Neuronal stem cell (in vitro differentiated cells): ENCODE measurements around the gene CASZ1.

ENCODE experiments used
- DNase-seq: peaks from one replicate; pipeline ENCODE4 v3.0.0-alpha.2; 2013; ENCODE audit warnings: low spot score
- H2AFZ ChIP-seq: one replicate; pipeline ENCODE4 v1.6.1; 2013; ENCODE audit warnings: mild to moderate bottlenecking, low read length, inconsistent platforms
- H2AK5ac ChIP-seq: 2 replicates; pipeline ENCODE4 v1.6.1; 2013; ENCODE audit warnings: low read depth, mild to moderate bottlenecking, inconsistent platforms, low read length, moderate library complexity, mixed read lengths
- H2BK120ac ChIP-seq: 2 replicates; pipeline ENCODE4 v1.6.1; 2013; ENCODE audit warnings: low read depth, mild to moderate bottlenecking, inconsistent platforms, low read length, moderate library complexity, mixed read lengths
- H2BK12ac ChIP-seq: one replicate; pipeline ENCODE4 v1.6.1; 2013; ENCODE audit warnings: low read length, inconsistent platforms
- H2BK15ac ChIP-seq: 2 replicates; pipeline ENCODE4 v1.6.1; 2013; ENCODE audit warnings: mild to moderate bottlenecking, low read length, inconsistent platforms, mixed read lengths
- H2BK5ac ChIP-seq: one replicate; pipeline ENCODE4 v1.6.1; 2013; ENCODE audit warnings: inconsistent platforms, mild to moderate bottlenecking, low read length, moderate library complexity
- H3K14ac ChIP-seq: one replicate; pipeline ENCODE4 v1.6.1; 2013; ENCODE audit warnings: low read length, inconsistent platforms
- H3K18ac ChIP-seq: 2 replicates; pipeline ENCODE4 v1.6.1; 2013; ENCODE audit warnings: low read length, inconsistent platforms
- H3K23ac ChIP-seq: 2 replicates; pipeline ENCODE4 v1.6.1; 2013; ENCODE audit warnings: low read depth, mild to moderate bottlenecking, mixed read lengths, low read length, inconsistent platforms; ENCODE audit not compliant: poor library complexity
- H3K27ac ChIP-seq: replicated peaks from 3 replicates; pipeline ENCODE4 v1.5.1; 2013; ENCODE audit warnings: low read length, inconsistent platforms
- H3K27me3 ChIP-seq, 3 experiments: 2 replicates each; pipeline ENCODE4 v1.6.1; 2013; ENCODE audit warnings: low read length in 3 of 3, mild to moderate bottlenecking in 2 of 3, inconsistent platforms in 1 of 3, low read depth in 1 of 3, mixed read lengths in 1 of 3, moderate library complexity in 1 of 3; ENCODE audit not compliant: control insufficient read depth in 3 of 3, insufficient read depth in 3 of 3
- H3K36me3 ChIP-seq, 2 donors: replicated peaks in 1 of 2; 2 replicates each; pipeline ENCODE4 v1.6.1; 2013; ENCODE audit warnings: low read length in 2 of 2; ENCODE audit not compliant: control insufficient read depth in 2 of 2, insufficient read depth in 2 of 2
- H3K4ac ChIP-seq: 2 replicates; pipeline ENCODE4 v1.6.1; 2013; ENCODE audit warnings: inconsistent platforms, mild to moderate bottlenecking, low read length, moderate library complexity
- H3K4me1 ChIP-seq, 2 donors: 1 replicate in 1 of 2; 2 replicates in 1 of 2; pipeline ENCODE4 v1.6.1; 2013; ENCODE audit warnings: low read length in 2 of 2, low read depth in 1 of 2; ENCODE audit not compliant: control insufficient read depth in 2 of 2, insufficient read depth in 1 of 2
- H3K4me2 ChIP-seq: one replicate; pipeline ENCODE4 v1.6.1; 2013; ENCODE audit warnings: mild to moderate bottlenecking, low read length, inconsistent platforms; ENCODE audit not compliant: insufficient read depth, poor library complexity, severe bottlenecking
- H3K4me3 ChIP-seq, 2 donors: 2 replicates each; pipeline ENCODE4 v1.5.1; 2013; ENCODE audit warnings: low read length in 2 of 2, mild to moderate bottlenecking in 2 of 2, inconsistent platforms in 1 of 2, moderate library complexity in 1 of 2
- H3K79me1 ChIP-seq: one replicate; pipeline ENCODE4 v1.6.1; 2013; ENCODE audit warnings: low read depth, mild to moderate bottlenecking, inconsistent platforms, low read length, moderate library complexity
- H3K9ac ChIP-seq: one replicate; pipeline ENCODE4 v1.6.1; 2013; ENCODE audit warnings: mild to moderate bottlenecking, low read depth, low read length, inconsistent platforms; ENCODE audit not compliant: poor library complexity
- H3K9me3 ChIP-seq, 2 donors: replicated peaks in 1 of 2; 2 replicates each; pipeline versions ENCODE3 to v1.6.1; 2013; ENCODE audit warnings: low read length in 2 of 2, mild to moderate bottlenecking in 2 of 2, inconsistent platforms in 1 of 2, low read depth in 1 of 2, mixed read lengths in 1 of 2, moderate library complexity in 1 of 2; ENCODE audit not compliant: control insufficient read depth in 2 of 2, insufficient read depth in 1 of 2
- H4K8ac ChIP-seq: one replicate; pipeline ENCODE4 v1.6.1; 2013; ENCODE audit warnings: low read depth, mild to moderate bottlenecking, inconsistent platforms, low read length, moderate library complexity
- H4K91ac ChIP-seq: one replicate; pipeline ENCODE4 v1.6.1; 2013; ENCODE audit warnings: low read length, low read depth, mild to moderate bottlenecking, inconsistent platforms; ENCODE audit not compliant: poor library complexity
- WGBS, 2 donors: extraction: QIAGEN DNeasy Blood & Tissue Kit; methylation state at CpG; one replicate each; pipeline ENCODE4 v1.1.7; 2013; ENCODE audit warnings: missing lambda C conversion rate in 2 of 2, mixed read lengths in 1 of 2; ENCODE audit not compliant: insufficient read length in 2 of 2, insufficient replicate concordance in 1 of 2; ENCODE audit errors: extremely low coverage in 2 of 2; 5-methylcytosine and 5-hydroxymethylcytosine counted together

Gene CASZ1

DNA sequence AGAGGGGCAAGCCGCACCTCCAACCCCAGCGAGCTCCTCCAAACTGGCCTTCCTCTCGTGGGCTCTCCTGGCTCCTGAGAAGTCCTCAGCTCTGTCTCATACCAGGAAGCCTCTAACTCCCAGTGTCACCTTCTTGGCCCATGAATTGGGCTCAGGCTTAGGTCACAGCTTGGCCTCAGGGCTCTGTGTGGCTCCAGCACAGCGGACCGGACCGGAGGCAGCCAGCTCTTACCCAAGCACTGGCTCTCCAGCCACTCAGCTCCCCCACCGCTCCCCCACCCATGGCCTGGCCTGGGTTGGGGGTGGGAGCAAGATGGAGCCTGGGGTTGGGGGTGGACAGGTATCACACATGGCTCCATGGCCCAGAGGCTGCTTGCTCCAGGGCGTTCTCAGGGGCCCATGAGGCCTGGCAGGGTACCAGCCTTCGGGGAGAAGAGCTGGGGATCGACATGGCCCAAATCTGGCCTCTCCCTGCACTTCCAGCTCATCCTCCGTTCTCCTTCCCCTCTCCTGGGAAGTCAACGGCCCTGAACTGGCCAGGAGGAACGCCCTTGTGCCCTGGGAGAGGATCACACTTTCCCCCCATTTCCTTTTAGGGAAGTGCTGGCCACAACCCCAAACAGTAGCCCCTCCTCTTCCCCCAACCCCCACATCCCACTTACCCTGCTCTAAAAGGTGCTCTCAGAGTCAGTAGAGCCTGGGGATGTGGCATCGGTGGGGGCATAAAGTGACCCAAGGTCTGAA lies 97.5 kb downstream of the CASZ1 start:
- H3K27me3 ChIP-seq, result peaks cover 0 to 65% (median 11%) of the 10 kb centered on the region in 3 experiments
- peak overlapping the region; percentile 73 for H2BK12ac ChIP-seq
- no peak overlapping the region for H3K4me3 ChIP-seq
- no peak for DNase-seq
- H4K91ac ChIP-seq, result no peak overlapping the region
- no peak overlapping the region for H3K27ac ChIP-seq
- H3K9ac ChIP-seq, result peak overlapping the region; percentile 44
- H3K18ac ChIP-seq, result peak overlapping the region; percentile 90
- peak overlapping the region; percentile 72 for H3K4ac ChIP-seq
- no peak overlapping the region for H2AFZ ChIP-seq
- H3K79me1 ChIP-seq, result no peaks in the 10 kb centered on the region
- no peaks in the 10 kb centered on the region for H3K36me3 ChIP-seq
- H3K4me1 ChIP-seq, result peaks cover 5 to 8% of the 10 kb centered on the region in 2 donors
- H3K4me2 ChIP-seq, result peak overlapping the region; percentile 11
- no CpG with 5 or more reads among the region's 14 CpGs for WGBS, 2 donors
- peak overlapping the region; percentile 85 for H2BK5ac ChIP-seq
- H3K23ac ChIP-seq, result peak overlapping the region; percentile 89
- H4K8ac ChIP-seq, result no peak overlapping the region
- H2AK5ac ChIP-seq, result peak overlapping the region; percentile 88
- no peaks in the 10 kb centered on the region for H3K9me3 ChIP-seq
- peak overlapping the region; percentile 49 for H2BK15ac ChIP-seq
- H3K14ac ChIP-seq, result no peak overlapping the region
- H2BK120ac ChIP-seq, result no peak overlapping the region

DNA sequence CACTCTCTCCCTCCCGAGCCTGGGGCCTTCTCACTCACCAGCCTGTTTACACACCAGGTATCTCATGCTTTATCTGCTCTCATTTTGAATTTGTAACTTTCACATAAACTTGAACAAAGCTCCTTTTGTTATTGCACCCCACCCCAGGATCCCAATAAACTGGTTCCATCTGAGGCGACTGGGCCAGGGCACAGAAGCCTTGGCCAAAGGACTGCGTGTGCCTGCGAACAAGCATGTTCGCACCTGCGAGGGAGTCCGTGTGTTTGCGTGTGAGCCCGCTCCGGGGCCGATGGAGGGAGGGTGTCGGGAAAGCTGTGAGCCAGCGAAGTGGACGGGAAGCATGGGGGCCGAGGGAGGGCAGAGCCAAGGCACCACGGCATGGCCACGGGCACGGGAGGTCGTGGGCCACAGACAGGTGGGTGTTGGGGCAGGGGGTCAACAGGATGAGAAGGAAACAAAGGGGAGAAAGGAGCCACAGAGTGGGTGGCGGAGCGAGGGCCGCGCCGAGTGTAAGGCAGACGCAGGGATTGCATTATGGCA lies 98.8 kb downstream of the CASZ1 start:
- H2BK5ac ChIP-seq, result no peak overlapping the region
- peaks cover 4 to 6% of the 10 kb centered on the region in 2 donors for H3K4me1 ChIP-seq
- peak overlapping the region; percentile 97 for H2AK5ac ChIP-seq
- no peak overlapping the region for H4K8ac ChIP-seq
- no peaks in the 10 kb centered on the region for H3K36me3 ChIP-seq
- no peak overlapping the region for H2BK120ac ChIP-seq
- H3K23ac ChIP-seq, result peak overlapping the region; percentile 65
- WGBS, 2 donors, result no CpG with 5 or more reads among the region's 25 CpGs
- H3K79me1 ChIP-seq, result no peaks in the 10 kb centered on the region
- no peak overlapping the region for H3K4ac ChIP-seq
- H3K14ac ChIP-seq, result peak overlapping the region; percentile 89
- peak overlapping the region; percentile 58 for H2BK12ac ChIP-seq
- H4K91ac ChIP-seq, result no peak overlapping the region
- H3K9me3 ChIP-seq, result no peaks in the 10 kb centered on the region
- no peak overlapping the region for H3K27ac ChIP-seq
- H2BK15ac ChIP-seq, result peak overlapping the region; percentile 98
- no peak for DNase-seq
- no peak overlapping the region for H2AFZ ChIP-seq
- peaks cover 0 to 65% (median 14%) of the 10 kb centered on the region in 3 experiments for H3K27me3 ChIP-seq
- H3K18ac ChIP-seq, result peak overlapping the region; percentile 89
- no peak overlapping the region for H3K9ac ChIP-seq
- peak overlapping the region in 1 of 2 donors; percentile 4 for H3K4me3 ChIP-seq
- H3K4me2 ChIP-seq, result no peak overlapping the region

DNA sequence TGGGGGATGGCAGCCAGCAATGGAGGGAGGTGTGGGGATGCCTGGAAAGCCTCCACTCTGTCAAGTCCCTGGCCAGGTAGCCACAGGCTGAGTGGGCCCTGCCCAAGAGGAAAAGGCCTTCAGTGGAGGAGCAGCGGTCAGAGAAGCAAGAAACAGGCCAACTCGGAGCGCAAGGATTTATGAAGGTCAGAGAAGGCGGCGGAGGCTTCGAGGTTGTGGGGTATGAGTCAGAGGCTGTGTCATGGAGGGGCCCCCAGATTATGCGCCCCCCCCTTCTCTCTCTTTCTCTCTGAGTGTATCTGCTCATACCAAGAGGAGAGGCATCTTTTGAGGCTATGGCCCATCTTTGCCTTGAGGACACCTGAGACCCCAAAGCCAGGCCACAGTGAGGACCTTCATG lies 99.5 kb downstream of the CASZ1 start:
- Histone ChIP-seq H2BK12ac (no peak overlapping the region), H3K23ac (no peak overlapping the region), H2BK5ac (peak overlapping the region; percentile 26), H3K18ac (peak overlapping the region; percentile 35), H3K36me3 (no peaks in the 10 kb centered on the region), H2BK15ac (peak overlapping the region; percentile 72), H3K4me2 (no peak overlapping the region), H2BK120ac (no peak overlapping the region), H3K27me3 (peaks cover 0 to 67% (median 12%) of the 10 kb centered on the region in 3 experiments), H2AFZ (no peak overlapping the region), H4K8ac (no peak overlapping the region), H2AK5ac (no peak overlapping the region), H4K91ac (no peak overlapping the region), H3K14ac (no peak overlapping the region), H3K9me3 (no peaks in the 10 kb centered on the region), H3K4me3 (no peak overlapping the region), H3K27ac (no peak overlapping the region), H3K4ac (no peak overlapping the region), H3K79me1 (peaks cover 2% of the 10 kb centered on the region), H3K9ac (no peak overlapping the region), H3K4me1 (peaks cover 4 to 6% of the 10 kb centered on the region in 2 donors)
- DNase-seq, result no peak
- WGBS, 2 donors, result no CpG with 5 or more reads among the region's 7 CpGs
